ENCODE data around the gene HES7. TPM values are rescaled to one million over a fixed set of nuclear protein-coding genes. Genes with fewer than 3 reads are reported as not detected.

HES7 gene
- total and polyA plus RNA-seq, 8 donors: 0.58 to 0.92 TPM; not detected in 6

- Histone ChIP-seq H3K4me1 (peaks cover 5 to 7% (median 6%) of the 10 kb centered on the region in 4 donors), H3K9me3 (no peaks in the 10 kb centered on the region), H3K27ac (no peak overlapping the region), H3K27me3 (peaks cover 0 to 32% (median 11%) of the 10 kb centered on the region in 3 donors), H3K4me3 (no peak overlapping the region), H3K36me3 (no peaks in the 10 kb centered on the region)
- WGBS, 5 donors: 68 to 84% (median 76%) methylated on average over 8 of the region's 8 CpGs
- intact Hi-C loops (cut with DNase I; ENCODE audit: low total_unique reads): no loop called here
- TF ChIP-seq POLR2A (IDR thresholded peaks at IDR 0.05) (no peak), EP300 (IDR thresholded peaks at IDR 0.05) (no peak), CTCF (IDR thresholded peaks at IDR 0.05) (no peak), POLR2AphosphoS5 (IDR thresholded peaks at IDR 0.05) (no peak)
- DNase-seq: no peak
Measured at GRCh38 chr17:8104911-8105310, 19.0 kb downstream of the HES7 start.

- H3K27me3 ChIP-seq: peaks cover 0 to 19% (median 0%) of the 10 kb centered on the region in 3 donors
- intact Hi-C loops (cut with DNase I; ENCODE audit: low total_unique reads): no loop called here
- H3K9me3 ChIP-seq: no peaks in the 10 kb centered on the region
- H3K27ac ChIP-seq: no peak overlapping the region
- H3K4me3 ChIP-seq: no peak overlapping the region
- no peaks in the 10 kb centered on the region for H3K4me1 ChIP-seq
- TF ChIP-seq CTCF (IDR thresholded peaks at IDR 0.05) (no peak), EP300 (IDR thresholded peaks at IDR 0.05) (no peak), POLR2A (IDR thresholded peaks at IDR 0.05) (no peak), POLR2AphosphoS5 (IDR thresholded peaks at IDR 0.05) (no peak)
- H3K36me3 ChIP-seq: no peaks in the 10 kb centered on the region
- WGBS, 5 donors: 56 to 71% (median 64%) methylated on average over 4 of the region's 4 CpGs
- DNase-seq: peak in 1 of 2 donors; percentile 61
Measured at GRCh38 chr17:8103549-8103948, 20.4 kb downstream of the HES7 start.

GRCh38 chr17:8101721-8102120, 22.2 kb downstream of the HES7 start:
- no peaks in the 10 kb centered on the region for H3K36me3 ChIP-seq
- intact Hi-C loops (cut with DNase I; ENCODE audit: low total_unique reads): no loop called here
- no peak for DNase-seq
- H3K4me3 ChIP-seq: no peak overlapping the region
- peaks cover 0 to 17% (median 0%) of the 10 kb centered on the region in 3 donors for H3K27me3 ChIP-seq
- H3K27ac ChIP-seq: no peak overlapping the region
- H3K9me3 ChIP-seq: no peaks in the 10 kb centered on the region
- no peaks in the 10 kb centered on the region for H3K4me1 ChIP-seq
- TF ChIP-seq POLR2A (IDR thresholded peaks at IDR 0.05) (no peak), POLR2AphosphoS5 (IDR thresholded peaks at IDR 0.05) (no peak), EP300 (IDR thresholded peaks at IDR 0.05) (no peak), CTCF (IDR thresholded peaks at IDR 0.05) (no peak)
- WGBS, 5 donors: 75 to 84% (median 77%) methylated on average over 6 of the region's 6 CpGs

GRCh38 chr17:8100763-8101162, 23.1 kb downstream of the HES7 start:
- intact Hi-C loops (cut with DNase I; ENCODE audit: low total_unique reads): no loop called here
- Histone ChIP-seq H3K36me3 (no peaks in the 10 kb centered on the region), H3K4me1 (no peaks in the 10 kb centered on the region), H3K27ac (no peak overlapping the region), H3K9me3 (no peaks in the 10 kb centered on the region), H3K27me3 (peaks cover 0 to 26% (median 0%) of the 10 kb centered on the region in 3 donors), H3K4me3 (no peak overlapping the region)
- WGBS, 5 donors: 80 to 91% (median 88%) methylated on average over 2 of the region's 2 CpGs
- TF ChIP-seq CTCF (IDR thresholded peaks at IDR 0.05): no peak
- no peak for TF ChIP-seq POLR2AphosphoS5 (IDR thresholded peaks at IDR 0.05)
- no peak for TF ChIP-seq POLR2A (IDR thresholded peaks at IDR 0.05)
- no peak for DNase-seq

All from stomach (tissue), 9 donors.